Stimulated activated CD4-positive, alpha-beta T cell treated with anti-CD3 and anti-CD28 coated beads, TNF-alpha, amount 100 ng/mL, for 24 hours (primary cell): Measurements from ENCODE around the gene TRPC4.
"Not testable (repeated sequence)": the region's sequence is repeated elsewhere in the genome, so short reads cannot be mapped to it uniquely, and the experiment has no call there.

Experiments
- DNase-seq, 3 experiments: peaks; one replicate each; pipeline ENCODE4 v3.0.0-alpha.2; 2020; ENCODE audit warnings: low read depth in 3 of 3

Gene TRPC4

DNA sequence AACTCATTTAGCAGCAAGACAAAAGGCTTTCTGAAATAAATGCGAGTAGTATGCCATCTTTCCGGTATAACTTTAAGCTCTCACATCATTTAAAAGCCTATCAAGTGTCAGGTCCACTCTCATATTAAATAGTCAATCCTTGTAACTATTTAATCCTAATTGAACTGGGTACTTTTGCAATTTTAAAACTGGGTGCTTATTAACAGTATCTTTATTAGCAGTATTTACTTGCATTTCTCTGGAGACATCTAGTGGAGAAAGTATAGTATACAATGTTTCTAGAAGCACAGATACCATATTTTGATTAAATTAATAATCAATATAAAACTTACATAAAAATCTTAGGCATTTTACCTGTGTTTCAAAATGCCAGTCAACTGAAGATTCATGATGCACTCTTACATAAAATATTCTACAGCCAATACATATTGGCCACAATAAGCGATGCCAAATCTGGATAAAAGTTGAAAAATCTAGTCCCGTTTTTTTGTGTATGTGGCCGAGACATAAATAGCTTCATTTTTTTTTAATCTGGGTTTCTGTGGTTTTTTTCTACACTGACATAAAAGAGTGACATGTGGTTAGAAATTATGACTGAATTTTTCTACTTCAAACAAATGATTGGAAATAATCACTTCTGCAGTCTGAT lies 266.7 kb downstream of the TRPC4 start:
- no peak for DNase-seq

DNA sequence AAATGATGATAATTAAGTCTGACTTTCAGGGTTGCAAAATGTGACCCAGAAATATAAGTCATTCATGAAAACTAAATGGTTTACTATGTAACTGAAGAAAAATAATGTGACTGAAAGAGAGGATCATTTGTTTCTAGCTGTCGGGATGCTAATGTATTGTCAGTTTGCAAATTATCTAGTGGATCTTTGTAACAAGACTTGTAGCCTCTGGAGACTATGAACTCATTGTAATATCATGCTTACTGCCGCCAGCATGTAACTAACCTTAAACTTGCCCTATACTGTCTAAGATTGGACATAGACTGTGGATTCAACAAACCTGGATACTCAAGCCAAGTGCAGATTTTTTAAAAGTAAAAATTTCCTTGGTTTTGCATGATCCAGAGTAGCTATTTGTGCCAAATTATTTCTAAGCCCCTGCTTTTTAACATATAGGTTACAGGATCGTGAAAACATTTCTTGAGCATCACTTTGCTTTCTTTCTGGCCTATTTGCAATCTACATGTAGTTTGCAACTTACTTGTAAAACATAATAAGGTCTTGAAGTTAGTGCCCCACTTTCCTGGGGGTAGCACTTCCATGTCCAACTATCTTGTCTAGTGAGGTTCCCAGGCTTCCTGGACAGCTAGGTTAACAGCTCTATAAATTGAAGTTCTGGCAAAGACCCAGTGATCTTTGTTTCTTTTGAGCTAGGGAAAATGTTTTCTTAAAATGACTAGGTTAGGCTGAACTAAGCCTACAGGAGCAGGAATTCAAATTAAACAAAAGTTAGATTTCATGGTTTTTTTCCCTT lies 267.7 kb downstream of the TRPC4 start:
- no peak for DNase-seq

DNA sequence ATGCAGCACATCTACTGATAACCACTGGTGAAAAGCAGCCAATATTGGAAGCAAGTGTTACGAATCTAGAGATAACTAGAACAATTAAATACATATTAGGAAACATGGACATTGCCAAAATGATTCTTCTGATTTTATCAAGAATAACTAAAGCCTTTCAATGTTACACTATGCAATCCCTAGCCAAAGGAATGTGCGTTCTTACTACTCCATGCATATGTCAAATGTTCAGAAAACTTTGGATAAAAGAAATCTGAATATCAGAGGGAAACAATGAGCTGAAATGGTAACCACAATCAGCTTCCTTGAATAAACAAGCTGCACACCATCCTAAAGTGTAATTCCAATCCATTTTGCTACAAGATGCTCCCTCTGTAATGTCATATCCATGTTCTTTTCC lies 270.1 kb downstream of the TRPC4 start:
- DNase-seq: no peak

DNA sequence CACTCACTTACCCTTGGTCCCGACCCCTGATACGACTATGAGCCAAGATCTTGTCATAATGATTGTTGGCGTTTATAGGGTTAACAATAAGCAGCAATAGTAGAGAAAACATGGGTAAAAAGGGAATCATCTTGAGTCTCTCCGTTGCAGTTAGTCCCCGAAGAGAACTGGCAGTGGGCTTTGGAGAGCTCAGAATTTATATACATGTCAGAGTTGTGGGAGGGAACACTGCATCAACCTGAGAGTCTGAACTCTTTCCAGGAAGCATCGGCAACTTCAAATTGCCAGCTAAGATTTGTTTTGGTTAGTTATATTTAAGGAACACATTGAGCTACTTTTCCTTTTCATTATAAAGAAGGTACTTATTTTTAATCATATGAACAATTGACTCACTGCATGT lies 271.0 kb downstream of the TRPC4 start, which contains the start of gene POSTN:
POSTN (minus strand) TSS at position 172 of the 400 bp plus-strand sequence; CDS start at position 130, 42 bp downstream.
- no peak for DNase-seq

DNA sequence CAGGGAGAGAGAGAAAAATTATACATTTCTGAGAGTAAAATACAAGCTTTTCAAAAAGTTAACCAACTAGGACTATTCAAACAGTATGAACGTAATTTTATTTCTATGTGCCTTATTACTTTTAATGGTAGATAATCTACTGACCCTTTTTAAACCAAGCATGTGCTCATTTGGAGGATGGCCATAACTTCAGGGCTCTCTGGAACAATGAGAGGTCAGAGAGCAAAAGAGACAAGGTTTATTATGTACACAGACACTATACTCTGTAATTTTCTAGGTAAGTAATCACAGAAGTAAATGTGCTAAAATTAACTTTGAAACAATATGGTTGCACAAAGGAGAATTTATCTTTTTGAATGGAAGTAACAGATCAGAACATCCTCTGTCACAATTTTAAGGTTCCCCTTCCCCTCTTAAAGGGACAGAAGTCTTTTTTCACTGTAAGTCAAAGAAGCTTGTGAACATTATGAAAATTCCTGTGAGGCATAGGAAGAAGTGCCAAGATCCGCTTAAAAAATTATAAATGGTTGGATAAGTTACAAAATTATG lies 272.0 kb downstream of the TRPC4 start:
- no peak for DNase-seq

DNA sequence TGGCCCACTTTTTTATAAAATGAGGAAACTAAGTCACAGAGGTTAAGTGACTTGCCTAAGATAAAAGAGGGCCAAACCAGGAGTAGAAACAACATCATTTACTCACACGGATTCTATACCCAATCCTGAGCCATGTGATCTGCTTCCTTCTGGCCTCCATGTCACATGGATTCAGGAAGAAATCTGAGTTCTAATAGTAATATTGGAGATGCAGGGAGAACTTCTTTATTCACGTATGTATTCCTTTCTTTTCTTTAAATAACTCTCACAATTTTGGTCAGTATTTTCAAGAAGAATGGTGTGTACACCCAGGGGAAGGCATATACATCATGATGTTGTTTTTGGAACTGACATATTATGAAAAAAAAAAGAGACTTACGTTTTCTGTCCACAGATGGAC lies 272.8 kb downstream of the TRPC4 start:
- no peak for DNase-seq

DNA sequence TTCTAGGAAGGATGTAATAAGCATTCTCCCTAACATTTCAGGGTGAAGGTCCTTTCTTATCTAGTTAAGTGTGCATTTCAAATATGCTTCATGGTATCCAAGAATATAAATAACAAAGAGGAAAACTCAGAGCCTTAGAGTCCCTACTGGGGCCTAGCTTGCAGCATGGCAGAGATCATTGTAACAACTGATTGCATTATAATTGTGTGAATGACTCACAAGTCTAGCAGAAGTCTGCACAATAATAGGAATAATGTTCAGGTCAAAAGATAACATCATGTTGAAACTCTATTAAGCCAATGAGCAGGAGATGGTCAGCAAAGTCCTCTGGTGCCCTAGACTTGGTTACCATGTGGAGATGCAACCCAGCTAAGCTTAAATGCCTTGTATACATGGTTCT lies 274.4 kb downstream of the TRPC4 start:
- DNase-seq: no peak

DNA sequence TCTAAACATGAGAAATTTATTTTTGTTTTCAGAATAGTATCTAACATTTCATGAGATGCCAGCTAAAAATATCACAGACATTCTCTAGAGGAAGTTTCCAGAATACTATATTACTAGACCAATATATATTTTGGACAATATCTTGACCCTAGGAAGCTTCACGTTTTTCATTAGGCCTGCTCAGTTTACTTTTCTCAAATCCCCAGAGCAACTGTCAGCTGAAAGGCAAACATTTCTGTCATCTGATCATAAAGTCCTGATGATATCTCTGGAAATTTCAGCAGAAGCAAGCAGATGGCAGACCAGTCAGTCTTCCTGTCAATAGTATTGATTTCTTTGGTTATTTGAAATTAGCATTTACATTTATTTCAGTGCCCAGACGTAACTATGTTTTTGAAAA lies 275.0 kb downstream of the TRPC4 start:
- no peak for DNase-seq

DNA sequence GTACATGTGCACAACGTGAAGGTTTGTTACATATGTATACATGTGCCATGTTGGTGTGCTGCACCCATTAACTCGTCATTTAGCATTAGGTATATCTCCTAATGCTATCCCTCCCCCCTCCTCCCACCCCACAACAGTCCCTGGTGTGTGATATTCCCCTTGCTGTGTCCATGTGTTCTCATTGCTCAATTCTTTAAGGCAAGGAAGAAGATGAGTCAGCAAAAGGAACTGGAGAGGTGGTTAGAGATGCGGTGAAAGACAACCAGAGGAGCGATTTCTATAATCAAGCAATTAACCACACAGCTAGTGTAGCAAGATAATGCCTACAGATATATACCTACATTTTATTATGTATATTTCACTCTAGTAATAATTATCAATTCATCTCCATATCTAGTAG lies 280.2 kb downstream of the TRPC4 start:
- DNase-seq: not testable (repeated sequence)

DNA sequence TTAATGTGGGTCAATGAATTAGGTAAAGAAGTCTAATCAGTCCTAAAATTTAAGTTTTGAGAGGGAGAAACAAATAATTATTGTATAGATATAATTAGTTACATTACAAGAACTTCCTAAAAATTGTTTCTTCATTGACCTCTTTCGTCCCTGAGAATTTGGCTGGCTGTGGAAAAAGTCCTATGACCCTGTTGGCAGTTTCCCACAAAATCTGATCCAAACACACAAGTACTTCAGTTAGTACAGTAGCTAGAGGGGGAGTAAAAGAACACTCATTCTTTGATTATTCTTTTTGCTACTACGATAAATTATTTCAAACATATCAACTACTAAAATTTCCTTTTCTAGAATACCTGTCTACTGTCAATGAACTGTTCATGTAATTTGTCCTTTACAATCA lies 282.3 kb downstream of the TRPC4 start:
- no peak for DNase-seq
